ENCODE results near the gene FRYL.

FRYL gene

GRCh38 chr4:48796927-48797679, 17.0 kb upstream of the FRYL start:
- H3K36me3 Mint-ChIP-seq (ENCODE audit: low read depth), result no peaks in the 10 kb centered on the region
- peak overlapping the region; percentile 70 for H3K27ac Mint-ChIP-seq

GRCh38 chr4:48796191-48796926, 16.3 kb upstream of the FRYL start:
- Mint-ChIP-seq H3K4me1 (peaks cover 33% of the 10 kb centered on the region), H3K9me3 (no peaks in the 10 kb centered on the region), H3K36me3 (ENCODE audit: low read depth) (no peaks in the 10 kb centered on the region), H3K27me3 (ENCODE audit: low read depth, poor library complexity) (peaks cover 6% of the 10 kb centered on the region), H3K27ac (peak overlapping the region; percentile 11), H3K4me3 (no peak overlapping the region)
- DNase-seq, result no peak
- TF ChIP-seq CTCF (IDR thresholded peaks at IDR 0.05), result no peak

More at GRCh38 chr4:48796927-48797679, 17.0 kb upstream of the FRYL start:
- Mint-ChIP-seq H3K4me1 (peaks cover 40% of the 10 kb centered on the region), H3K9me3 (no peaks in the 10 kb centered on the region), H3K27me3 (ENCODE audit: low read depth, poor library complexity) (peaks cover 6% of the 10 kb centered on the region), H3K4me3 (no peak overlapping the region)
- no peak for TF ChIP-seq CTCF (IDR thresholded peaks at IDR 0.05)
- DNase-seq, result no peak

GRCh38 chr4:48795108-48795507, 15.0 kb upstream of the FRYL start:
- Mint-ChIP-seq H3K27me3 (ENCODE audit: low read depth, poor library complexity) (peaks cover 6% of the 10 kb centered on the region), H3K9me3 (no peaks in the 10 kb centered on the region), H3K4me3 (no peak overlapping the region), H3K27ac (no peak overlapping the region), H3K36me3 (ENCODE audit: low read depth) (no peaks in the 10 kb centered on the region), H3K4me1 (peaks cover 29% of the 10 kb centered on the region)
- DNase-seq, result no peak
- no peak for TF ChIP-seq CTCF (IDR thresholded peaks at IDR 0.05)

GRCh38 chr4:48792348-48793006, 12.4 kb upstream of the FRYL start:
- Mint-ChIP-seq H3K36me3 (ENCODE audit: low read depth) (no peaks in the 10 kb centered on the region), H3K27ac (no peak overlapping the region), H3K27me3 (ENCODE audit: low read depth, poor library complexity) (peaks cover 6% of the 10 kb centered on the region), H3K9me3 (no peaks in the 10 kb centered on the region), H3K4me1 (peaks cover 19% of the 10 kb centered on the region), H3K4me3 (no peak overlapping the region)
- TF ChIP-seq CTCF (IDR thresholded peaks at IDR 0.05), result no peak
- no peak for DNase-seq

GRCh38 chr4:48791313-48791712, 11.2 kb upstream of the FRYL start:
- no peak for TF ChIP-seq CTCF (IDR thresholded peaks at IDR 0.05)
- no peak for DNase-seq
- Mint-ChIP-seq H3K27me3 (ENCODE audit: low read depth, poor library complexity) (peaks cover 6% of the 10 kb centered on the region), H3K9me3 (no peaks in the 10 kb centered on the region), H3K36me3 (ENCODE audit: low read depth) (no peaks in the 10 kb centered on the region), H3K4me1 (peaks cover 13% of the 10 kb centered on the region), H3K4me3 (no peak overlapping the region), H3K27ac (no peak overlapping the region)
